Esophagus squamous epithelium (tissue), 5 donors: ENCODE results near the gene HMGB3. TPM values are rescaled to one million over a fixed set of nuclear protein-coding genes. Genes with fewer than 3 reads are reported as not detected.

Source experiments
- DNase-seq: peaks from one replicate; lab custom pipeline; 2025; lab: John Stamatoyannopoulos, UW
- H3K27ac ChIP-seq, 4 donors: fragments of 200-600 bp; sonication (generic); one replicate each; pipeline ENCODE4 v1.5.1; 2016 to 2019; ENCODE audit warnings: mild to moderate bottlenecking in 1 of 4
- H3K27me3 ChIP-seq, 4 donors: fragments of 200-600 bp; sonication (generic); 1 replicate in 3 of 4; 2 replicates in 1 of 4; pipeline versions ENCODE4 v1.5.1 to v1.6.0; 2017 to 2021; ENCODE audit warnings: antibody characterized with exemption in 1 of 4
- H3K36me3 ChIP-seq, 3 donors: fragments of 200-600 bp; sonication (generic); one replicate each; pipeline ENCODE4 v1.5.1; 2016 to 2019
- H3K4me1 ChIP-seq, 3 donors: fragments of 200-600 bp; sonication (generic); one replicate each; pipeline ENCODE4 v1.5.1; 2017 to 2019
- H3K4me3 ChIP-seq, 4 donors: fragments of 200-600 bp; sonication (generic); 1 replicate in 3 of 4; 2 replicates in 1 of 4; pipeline ENCODE4 v1.5.1; 2016 to 2019; ENCODE audit warnings: mild to moderate bottlenecking in 2 of 4, moderate library complexity in 1 of 4
- H3K9me3 ChIP-seq, 3 donors: fragments of 200-600 bp; sonication (generic); one replicate each; pipeline ENCODE4 v1.5.1; 2016 to 2019
- POLR2A ChIP-seq, 4 donors: fragments of 450-650 bp; IDR thresholded peaks; one replicate each; pipeline ENCODE4 v1.6.1; 2017; ENCODE audit warnings: antibody characterized with exemption in 4 of 4, mild to moderate bottlenecking in 4 of 4, moderate library complexity in 3 of 4
- WGBS, 2 donors: methylation state at CpG; one replicate each; pipeline ENCODE4 v1.1.5; 2018; 5-methylcytosine and 5-hydroxymethylcytosine counted together
- intact Hi-C: fragments of 100-400 bp; cut with DNase I; formaldehyde crosslinking; loops from one replicate; pipeline ENCODE4 v1.15.0; 2022
- small RNA-seq, 4 donors: library from RNA; depleted of rRNA; stranded (forward); fragments of <200 nt; gene quantifications; one replicate each; pipeline ENCODE3, GENCODE V24; 2016
- total RNA-seq, 4 donors: library from RNA; depleted of rRNA; stranded (reverse); fragments of >200 nt; gene quantifications; one replicate each; pipeline ENCODE4 v1.1.0, GENCODE V29; 2016
- TF ChIP-seq, protein P1 (sequence below), 6 experiments: fragments of 450-650 bp in 4 of 6; fragments of 200-600 bp in 2 of 6; sonication (generic) in 2 of 6; IDR thresholded peaks; one replicate each; pipeline ENCODE4 v1.5.1; 2016 to 2019; ENCODE audit warnings: antibody characterized with exemption in 6 of 6, mild to moderate bottlenecking in 4 of 6, moderate library complexity in 4 of 6
- donor health status: DM: yes; HTN: yes; CAD: no.

HMGB3 gene
- total RNA-seq, 4 donors from 2014 or later = 6.7 to 14.1 (median 8.1) TPM

DNA sequence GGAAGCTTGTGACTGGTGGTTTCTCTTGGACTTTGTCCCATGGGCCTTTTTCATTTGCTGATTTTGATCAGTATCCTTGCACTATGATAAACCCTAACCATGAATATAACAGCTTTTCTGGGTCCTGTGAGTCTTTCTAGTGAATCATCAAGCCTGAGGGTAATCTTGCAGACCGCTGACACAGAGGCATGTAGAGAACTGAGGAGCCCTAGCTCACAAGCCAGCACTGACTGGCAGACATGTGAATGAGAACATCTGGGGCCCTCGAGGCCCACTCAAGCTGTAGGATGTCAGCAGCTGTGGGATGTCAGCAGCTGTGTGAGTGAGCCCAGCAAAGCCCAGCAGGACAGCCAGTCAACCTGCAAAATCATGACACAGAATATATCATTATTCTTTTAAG, 36.7 kb downstream of the HMGB3 start:
- H3K4me1 ChIP-seq = no peaks in the 10 kb centered on the region
- no peak overlapping the region for H3K27ac ChIP-seq
- H3K9me3 ChIP-seq = no peaks in the 10 kb centered on the region
- H3K36me3 ChIP-seq = no peaks in the 10 kb centered on the region
- WGBS, 2 donors = 29% methylated on average over 2 of the region's 2 CpGs; no CpG with 5 or more reads in 1 of the 2 donors
- H3K27me3 ChIP-seq = no peaks in the 10 kb centered on the region
- intact Hi-C loops = no loop called here
- TF ChIP-seq, protein P1, sequence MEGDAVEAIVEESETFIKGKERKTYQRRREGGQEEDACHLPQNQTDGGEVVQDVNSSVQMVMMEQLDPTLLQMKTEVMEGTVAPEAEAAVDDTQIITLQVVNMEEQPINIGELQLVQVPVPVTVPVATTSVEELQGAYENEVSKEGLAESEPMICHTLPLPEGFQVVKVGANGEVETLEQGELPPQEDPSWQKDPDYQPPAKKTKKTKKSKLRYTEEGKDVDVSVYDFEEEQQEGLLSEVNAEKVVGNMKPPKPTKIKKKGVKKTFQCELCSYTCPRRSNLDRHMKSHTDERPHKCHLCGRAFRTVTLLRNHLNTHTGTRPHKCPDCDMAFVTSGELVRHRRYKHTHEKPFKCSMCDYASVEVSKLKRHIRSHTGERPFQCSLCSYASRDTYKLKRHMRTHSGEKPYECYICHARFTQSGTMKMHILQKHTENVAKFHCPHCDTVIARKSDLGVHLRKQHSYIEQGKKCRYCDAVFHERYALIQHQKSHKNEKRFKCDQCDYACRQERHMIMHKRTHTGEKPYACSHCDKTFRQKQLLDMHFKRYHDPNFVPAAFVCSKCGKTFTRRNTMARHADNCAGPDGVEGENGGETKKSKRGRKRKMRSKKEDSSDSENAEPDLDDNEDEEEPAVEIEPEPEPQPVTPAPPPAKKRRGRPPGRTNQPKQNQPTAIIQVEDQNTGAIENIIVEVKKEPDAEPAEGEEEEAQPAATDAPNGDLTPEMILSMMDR (IDR thresholded peaks at IDR 0.05) = no peak
- no peak for TF ChIP-seq POLR2A (IDR thresholded peaks at IDR 0.05)
- no peak overlapping the region for H3K4me3 ChIP-seq
- DNase-seq = no peak

DNA sequence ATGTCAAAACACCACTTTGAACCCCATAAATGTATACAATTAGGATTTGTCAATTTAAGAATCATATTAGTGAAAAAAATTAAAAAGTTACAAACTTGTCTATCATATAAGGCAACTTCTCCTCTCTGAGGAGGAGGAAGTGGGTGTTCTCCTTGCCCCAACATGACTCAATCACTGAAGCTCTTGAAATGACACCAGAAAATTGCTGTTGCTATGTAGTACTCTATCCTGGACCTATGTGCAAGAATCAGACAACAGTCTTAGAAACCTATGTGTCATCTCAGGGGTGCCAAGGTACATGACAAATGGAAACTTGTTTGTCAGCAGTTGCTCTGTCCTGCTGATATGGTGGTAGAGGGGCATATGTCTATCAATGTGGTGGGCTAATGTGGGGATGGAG, 47.7 kb downstream of the HMGB3 start:
- H3K36me3 ChIP-seq = no peaks in the 10 kb centered on the region
- no peak overlapping the region for H3K27ac ChIP-seq
- DNase-seq = no peak
- no peak for TF ChIP-seq POLR2A (IDR thresholded peaks at IDR 0.05)
- no peaks in the 10 kb centered on the region for H3K27me3 ChIP-seq
- H3K4me3 ChIP-seq = no peak overlapping the region
- no peaks in the 10 kb centered on the region for H3K9me3 ChIP-seq
- no peaks in the 10 kb centered on the region for H3K4me1 ChIP-seq
- intact Hi-C loops = no loop called here

DNA sequence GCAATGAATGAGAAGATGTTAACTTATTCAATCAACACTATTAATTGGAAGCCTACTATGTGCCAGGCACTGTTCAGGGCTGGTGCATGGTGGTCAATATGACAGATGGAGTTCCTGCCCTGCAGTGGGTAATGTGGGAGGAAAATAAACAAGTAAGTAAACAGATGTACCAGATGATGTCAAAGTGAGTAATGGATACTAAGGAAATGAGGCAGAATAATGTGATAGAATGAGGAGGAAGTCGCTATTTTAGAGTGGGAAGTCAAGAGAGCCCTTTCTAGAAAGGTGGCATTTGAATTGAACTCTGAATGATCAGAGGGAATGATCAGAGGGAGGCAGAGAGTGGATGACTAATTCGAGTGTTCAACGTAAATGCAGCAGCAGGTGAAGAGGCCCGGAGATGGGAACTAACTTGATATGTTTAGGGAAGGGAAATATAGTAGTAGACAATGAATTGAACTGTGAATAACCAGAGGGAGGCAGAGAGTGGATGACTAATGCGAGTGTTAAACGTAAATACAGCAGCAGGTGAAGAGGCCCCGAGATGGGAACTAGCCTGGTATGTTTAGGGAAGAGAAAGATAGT, 48.3 kb downstream of the HMGB3 start:
- Histone ChIP-seq H3K27me3 (no peaks in the 10 kb centered on the region), H3K9me3 (no peaks in the 10 kb centered on the region), H3K36me3 (no peaks in the 10 kb centered on the region), H3K4me1 (no peaks in the 10 kb centered on the region), H3K27ac (no peak overlapping the region), H3K4me3 (no peak overlapping the region)
- no peak for DNase-seq
- no peak for TF ChIP-seq POLR2A (IDR thresholded peaks at IDR 0.05)
- TF ChIP-seq, protein P1 (IDR thresholded peaks at IDR 0.05) = no peak
- intact Hi-C loops = no loop called here
- WGBS, 2 donors = 42 to 61% methylated on average over 7 of the region's 7 CpGs

DNA sequence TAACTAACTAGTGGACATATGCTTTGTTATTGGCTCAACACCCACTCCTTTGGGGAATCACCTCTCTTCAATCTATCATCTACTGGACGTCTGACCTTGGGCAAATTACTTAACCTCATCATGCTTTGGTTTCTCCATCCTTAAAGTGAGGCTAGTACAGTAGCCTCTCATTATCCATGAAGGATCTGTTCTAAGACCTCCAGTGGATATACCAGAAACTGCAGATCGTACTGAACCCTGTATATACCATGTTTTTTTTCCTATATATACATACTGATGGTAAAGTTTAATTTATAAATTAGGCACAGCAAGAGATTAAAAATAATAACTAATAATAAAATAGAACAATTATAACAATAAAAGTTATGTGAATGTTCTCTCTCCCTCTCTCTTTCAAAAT, 56.2 kb downstream of the HMGB3 start:
- DNase-seq = no peak
- no peaks in the 10 kb centered on the region for H3K9me3 ChIP-seq
- H3K36me3 ChIP-seq = no peaks in the 10 kb centered on the region
- no peaks in the 10 kb centered on the region for H3K27me3 ChIP-seq
- TF ChIP-seq, protein P1 (IDR thresholded peaks at IDR 0.05) = no peak
- no peak for TF ChIP-seq POLR2A (IDR thresholded peaks at IDR 0.05)
- WGBS, 2 donors = 29 to 58% methylated on average over 2 of the region's 2 CpGs
- H3K27ac ChIP-seq = no peak overlapping the region
- H3K4me1 ChIP-seq = no peaks in the 10 kb centered on the region
- intact Hi-C loops = no loop called here
- no peak overlapping the region for H3K4me3 ChIP-seq

Small RNA genes lying within 50 kb of the gene (small RNA-seq; reads per million reads assigned to genes)
- gene RNA5SP525 (0 reads per million in 4 donors), gene RNU6-383P (0.15 to 0.54 (median 0.33) reads per million in 4 donors), gene RPL12P50 (0 reads per million in 4 donors)

Other genes with a start within 250 kb of the HMGB3 start
- 10 to 100 TPM in 2 of 4 donors, 1 to 10 TPM in 2; 3.8 to 21.9 (median 7.7) TPM for gene CD99L2, start 84.7 kb upstream of the HMGB3 start, total RNA-seq
- gene GPR50, start 193.2 kb downstream of the HMGB3 start, total RNA-seq = under 1 TPM in 2 of 4 donors, not detected in 2; 0.18 to 0.19 TPM